ENCODE results near the gene ZNF396.

Gene ZNF396

DNA sequence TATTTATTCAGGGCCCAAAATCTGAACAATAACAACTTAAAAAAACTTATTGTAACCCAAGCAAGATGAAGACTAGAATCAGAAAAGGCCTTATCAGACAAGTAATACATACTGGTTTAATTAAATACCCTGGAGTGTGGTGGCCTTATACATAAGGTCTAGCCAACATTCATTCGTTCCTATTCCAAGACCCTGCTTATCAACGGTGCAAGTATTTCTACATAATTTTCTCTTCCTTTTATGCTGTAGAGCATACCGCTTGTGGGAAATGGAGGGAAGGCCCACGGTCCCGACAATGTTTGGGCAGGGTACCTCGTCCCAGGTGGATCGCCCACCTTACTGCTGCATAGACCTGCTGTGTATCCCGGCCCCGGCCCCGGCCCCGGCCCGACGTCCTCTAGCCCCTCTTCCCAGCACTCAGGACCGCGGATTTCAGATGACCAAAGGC, 33.6 kb downstream of the ZNF396 start:
- H3K27ac ChIP-seq, result peak overlapping the region; percentile 100

DNA sequence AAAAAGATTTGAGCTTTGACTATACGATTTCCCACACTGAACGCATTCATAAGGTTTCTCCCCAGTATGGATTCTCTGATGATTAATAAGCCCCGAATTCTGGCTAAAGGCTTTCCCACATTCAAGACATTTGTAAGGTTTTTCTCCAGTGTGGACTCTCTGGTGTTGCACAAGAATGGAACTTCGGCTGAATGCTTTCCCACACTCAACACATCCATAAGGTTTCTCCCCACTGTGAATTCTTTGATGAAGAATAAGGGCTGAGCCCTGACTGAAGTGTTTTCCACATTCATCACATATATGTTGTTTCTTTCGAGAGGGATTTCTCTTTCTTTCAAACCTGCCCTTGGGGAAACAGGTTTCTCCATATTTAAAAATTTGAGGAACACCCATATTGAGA, 39.9 kb downstream of the ZNF396 start:
- no peak overlapping the region for H3K27ac ChIP-seq
- TF ChIP-seq, protein P1, sequence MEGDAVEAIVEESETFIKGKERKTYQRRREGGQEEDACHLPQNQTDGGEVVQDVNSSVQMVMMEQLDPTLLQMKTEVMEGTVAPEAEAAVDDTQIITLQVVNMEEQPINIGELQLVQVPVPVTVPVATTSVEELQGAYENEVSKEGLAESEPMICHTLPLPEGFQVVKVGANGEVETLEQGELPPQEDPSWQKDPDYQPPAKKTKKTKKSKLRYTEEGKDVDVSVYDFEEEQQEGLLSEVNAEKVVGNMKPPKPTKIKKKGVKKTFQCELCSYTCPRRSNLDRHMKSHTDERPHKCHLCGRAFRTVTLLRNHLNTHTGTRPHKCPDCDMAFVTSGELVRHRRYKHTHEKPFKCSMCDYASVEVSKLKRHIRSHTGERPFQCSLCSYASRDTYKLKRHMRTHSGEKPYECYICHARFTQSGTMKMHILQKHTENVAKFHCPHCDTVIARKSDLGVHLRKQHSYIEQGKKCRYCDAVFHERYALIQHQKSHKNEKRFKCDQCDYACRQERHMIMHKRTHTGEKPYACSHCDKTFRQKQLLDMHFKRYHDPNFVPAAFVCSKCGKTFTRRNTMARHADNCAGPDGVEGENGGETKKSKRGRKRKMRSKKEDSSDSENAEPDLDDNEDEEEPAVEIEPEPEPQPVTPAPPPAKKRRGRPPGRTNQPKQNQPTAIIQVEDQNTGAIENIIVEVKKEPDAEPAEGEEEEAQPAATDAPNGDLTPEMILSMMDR (conservative IDR thresholded peaks at IDR 0.05), result no peak

More for the DNA sequence above, 33.6 kb downstream of the ZNF396 start:
- TF ChIP-seq, protein P1 (conservative IDR thresholded peaks at IDR 0.05), result no peak

DNA sequence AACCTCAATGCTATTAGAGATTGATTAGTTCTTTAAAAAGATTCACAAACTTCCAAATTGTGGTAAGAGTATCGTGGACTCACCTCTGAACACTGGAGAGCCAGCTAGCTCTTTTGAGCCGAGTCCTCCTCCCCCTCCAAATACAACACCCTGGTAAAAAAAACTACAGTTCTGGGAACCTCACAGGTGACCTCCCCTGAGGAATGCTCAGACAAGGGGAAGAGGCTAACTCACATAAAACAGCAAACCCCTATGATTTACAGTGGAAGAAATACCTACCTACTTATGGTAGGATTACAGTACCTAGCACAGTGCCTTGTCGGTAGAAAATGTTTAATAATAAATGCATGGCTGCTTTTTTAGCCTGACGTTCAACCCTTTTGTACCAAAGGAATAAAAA, 41.3 kb downstream of the ZNF396 start:
- no peak overlapping the region for H3K27ac ChIP-seq
- TF ChIP-seq, protein P1 (conservative IDR thresholded peaks at IDR 0.05), result no peak

DNA sequence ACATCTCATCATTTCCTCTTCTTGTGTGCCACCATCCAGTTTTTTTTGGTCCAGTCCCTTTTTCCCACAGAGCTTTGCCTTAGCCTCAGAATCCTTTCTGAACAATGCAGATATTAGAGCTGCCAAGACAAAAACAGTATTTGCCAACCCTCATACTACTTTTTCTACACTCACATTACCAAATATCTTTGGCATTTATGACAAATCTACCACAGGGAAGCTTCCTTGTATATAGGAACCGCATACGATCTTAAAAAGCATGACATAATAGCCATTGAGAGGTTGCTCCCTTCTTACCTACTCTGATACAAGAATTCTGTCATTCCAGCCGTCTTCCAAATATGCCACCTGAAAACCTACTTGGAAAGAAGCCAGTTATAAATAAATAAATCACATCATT, 42.3 kb downstream of the ZNF396 start:
- TF ChIP-seq, protein P1 (conservative IDR thresholded peaks at IDR 0.05), result no peak

DNA sequence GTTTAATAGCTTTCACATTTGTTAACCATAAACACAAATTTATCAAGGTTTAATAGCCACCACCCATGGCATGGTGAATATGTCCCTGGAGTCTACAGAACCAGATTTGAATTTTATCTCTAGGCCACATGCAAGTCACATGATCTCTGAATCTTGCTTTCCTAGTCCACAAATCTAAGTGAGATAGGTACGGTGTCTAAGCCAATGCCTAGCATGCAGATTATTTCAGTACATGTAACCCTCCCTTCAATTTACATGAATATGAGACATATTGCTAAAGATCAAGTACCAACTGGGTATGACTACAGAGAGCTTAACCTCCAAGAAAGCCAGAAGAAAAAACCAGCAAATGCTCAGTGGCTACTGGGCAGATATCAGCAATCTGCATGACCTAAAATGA, 42.9 kb downstream of the ZNF396 start:
- H3K27ac ChIP-seq, result no peak overlapping the region
- TF ChIP-seq, protein P1 (conservative IDR thresholded peaks at IDR 0.05), result no peak

More for the DNA sequence above, 42.3 kb downstream of the ZNF396 start:
- H3K27ac ChIP-seq, result no peak overlapping the region

DNA sequence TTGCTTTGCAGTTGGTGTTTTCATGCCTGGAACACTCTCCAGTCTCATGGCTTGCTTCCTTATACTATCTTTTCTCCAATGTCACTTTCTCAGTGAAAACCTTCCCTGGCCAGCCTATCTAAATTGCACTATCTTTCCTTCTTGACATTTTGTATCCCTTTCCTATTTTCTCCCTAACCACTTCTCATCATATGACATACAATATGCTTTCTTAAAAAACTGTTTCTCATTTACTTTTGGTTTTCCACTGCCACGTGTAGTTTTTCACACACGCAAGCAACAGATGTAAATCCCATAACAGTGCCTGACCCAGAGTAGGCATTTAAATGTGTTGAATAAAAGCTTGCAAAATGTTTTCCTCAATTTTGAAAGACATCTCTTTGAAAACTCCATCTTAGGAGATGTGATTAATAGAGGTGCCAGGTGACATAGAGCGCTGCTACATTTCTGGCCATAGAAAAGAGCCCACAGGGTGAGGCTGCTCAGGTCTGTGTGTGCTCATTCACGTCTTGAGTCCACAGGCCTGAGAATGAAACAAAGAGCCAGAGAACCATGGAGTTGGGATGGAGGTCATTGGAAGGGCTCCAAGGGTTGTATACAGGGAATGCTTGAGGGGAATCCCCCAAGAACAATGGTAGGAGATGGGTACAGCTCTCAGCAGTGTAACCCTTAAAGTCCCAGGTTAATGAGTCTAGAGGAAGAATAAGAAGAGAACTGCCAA, 45.6 kb downstream of the ZNF396 start:
- no peak overlapping the region for H3K27ac ChIP-seq
- TF ChIP-seq, protein P1 (conservative IDR thresholded peaks at IDR 0.05), result no peak

DNA sequence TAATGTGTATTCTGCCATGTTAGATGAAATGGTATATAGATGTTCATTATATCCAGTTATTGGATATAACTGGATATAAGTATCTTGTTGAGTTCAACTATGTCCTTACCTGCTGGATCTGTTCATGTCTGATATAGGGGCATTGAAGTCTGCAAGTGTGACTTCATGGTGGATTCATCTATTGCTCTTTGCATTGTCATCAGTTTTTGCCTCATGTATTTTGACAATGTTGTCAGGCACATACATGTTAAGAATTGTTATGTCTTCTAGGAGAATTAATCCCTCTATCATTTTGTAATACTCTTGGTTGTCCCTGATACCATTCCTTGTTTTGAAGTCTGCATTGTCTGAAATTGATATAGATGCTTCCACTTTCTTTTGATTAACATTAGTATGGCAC, 48.3 kb downstream of the ZNF396 start:
- no peak overlapping the region for H3K27ac ChIP-seq
- TF ChIP-seq, protein P1 (conservative IDR thresholded peaks at IDR 0.05), result no peak
